ENCODE data around the gene MAPRE2.

The MAPRE2 gene

DNA sequence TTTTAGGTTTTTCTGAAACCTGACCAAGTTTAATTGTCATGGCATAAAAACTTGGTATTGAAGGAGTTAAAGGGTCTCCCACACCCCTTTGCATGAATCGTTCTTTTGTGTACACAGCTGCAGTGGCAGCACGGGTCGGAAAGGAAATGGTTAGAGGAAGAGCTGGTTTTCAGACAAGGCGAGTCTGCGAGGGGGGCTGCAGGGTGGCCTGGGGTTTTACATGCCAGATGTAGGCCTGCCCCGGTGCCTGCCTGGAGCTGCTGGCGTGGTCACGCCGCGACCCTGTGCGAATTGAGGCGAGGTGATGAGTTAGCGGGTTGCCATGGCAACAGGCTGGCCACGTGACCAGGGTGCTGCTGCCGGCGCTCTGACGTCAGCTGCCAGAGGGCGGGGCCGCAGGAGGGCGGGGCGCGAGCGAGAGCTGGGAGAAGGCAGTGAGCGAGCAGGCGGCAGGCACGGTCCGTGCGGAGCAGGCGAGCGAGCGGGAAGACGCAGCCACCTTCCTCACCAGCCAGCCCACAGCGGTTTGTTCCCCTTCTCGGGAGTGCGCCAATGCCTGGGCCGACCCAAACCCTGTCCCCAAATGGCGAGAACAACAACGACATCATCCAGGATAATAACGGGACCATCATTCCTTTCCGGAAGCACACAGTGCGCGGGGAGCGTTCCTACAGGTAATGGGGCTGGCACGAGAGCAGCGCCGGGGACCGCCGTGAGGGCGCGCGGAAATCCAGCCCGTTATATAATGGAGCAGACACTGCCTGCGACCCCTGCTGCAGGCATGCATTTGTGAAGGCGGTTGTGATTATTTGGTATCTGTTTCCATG is at the start of gene MAPRE2:
MAPRE2 (plus strand) TSS at position 426 of the 827 bp plus-strand sequence; CDS start at position 553, 127 bp downstream.
- peak; percentile 99 for DNase-seq (ENCODE audit: low read depth)

DNA sequence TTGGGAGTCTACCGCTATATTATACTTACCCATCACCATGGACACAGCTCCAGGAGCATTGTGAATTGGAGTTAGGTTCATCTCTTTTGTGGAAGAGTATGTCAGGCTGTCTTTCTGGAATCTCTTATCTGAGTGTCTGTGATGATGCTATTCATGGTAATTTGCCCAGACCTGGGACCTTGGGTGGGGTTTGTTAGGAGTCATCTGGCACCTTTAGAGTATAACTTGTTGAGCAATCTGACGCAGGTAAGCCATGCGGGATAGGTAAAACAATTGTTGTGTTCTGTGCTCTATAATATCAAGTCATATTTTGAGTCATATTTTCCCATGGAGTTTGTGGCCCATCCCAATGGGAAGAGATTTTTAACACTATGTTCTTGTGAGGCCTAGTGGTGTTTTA is 49.7 kb upstream of the MAPRE2 start:
- no peak for DNase-seq (ENCODE audit: low read depth)

DNA sequence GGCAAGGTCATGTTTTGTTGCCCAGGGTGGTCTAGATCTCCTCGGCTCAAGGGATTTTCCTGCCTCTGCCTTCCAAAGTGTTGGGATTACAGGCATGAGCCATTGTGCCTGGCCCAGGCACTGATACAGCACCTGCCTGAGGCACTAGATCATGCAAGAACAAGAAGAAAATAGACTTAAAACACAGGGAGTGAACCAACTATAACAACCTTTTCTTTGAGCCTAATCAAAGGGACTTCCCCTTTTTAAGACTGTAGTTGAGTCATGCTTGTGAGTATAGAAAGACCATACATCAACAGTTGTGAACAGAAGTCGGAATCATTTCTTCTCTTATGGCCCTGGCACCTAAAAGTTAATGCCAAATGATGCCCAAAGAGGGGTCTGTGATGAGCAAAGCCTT is 47.9 kb upstream of the MAPRE2 start:
- no peak for DNase-seq (ENCODE audit: low read depth)

DNA sequence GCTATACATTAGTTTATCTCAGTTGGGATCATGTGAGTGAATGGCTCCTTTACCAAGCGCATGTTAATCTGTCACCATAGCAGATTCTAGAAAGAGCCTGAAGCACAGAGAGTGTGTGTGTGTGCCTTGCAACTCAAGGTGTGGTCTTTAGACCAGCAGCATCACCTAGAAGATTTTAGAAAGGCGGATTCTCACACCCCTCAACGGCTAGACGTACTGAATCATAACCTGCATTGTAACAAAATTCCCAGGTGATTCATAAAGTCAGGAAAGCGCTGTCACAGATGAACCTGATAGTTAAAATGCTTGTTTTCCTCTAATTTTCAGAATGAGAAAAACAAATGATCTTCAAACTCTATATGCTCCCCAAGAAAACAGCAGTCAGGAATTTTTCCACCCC is 45.5 kb upstream of the MAPRE2 start:
- DNase-seq (ENCODE audit: low read depth): no peak

DNA sequence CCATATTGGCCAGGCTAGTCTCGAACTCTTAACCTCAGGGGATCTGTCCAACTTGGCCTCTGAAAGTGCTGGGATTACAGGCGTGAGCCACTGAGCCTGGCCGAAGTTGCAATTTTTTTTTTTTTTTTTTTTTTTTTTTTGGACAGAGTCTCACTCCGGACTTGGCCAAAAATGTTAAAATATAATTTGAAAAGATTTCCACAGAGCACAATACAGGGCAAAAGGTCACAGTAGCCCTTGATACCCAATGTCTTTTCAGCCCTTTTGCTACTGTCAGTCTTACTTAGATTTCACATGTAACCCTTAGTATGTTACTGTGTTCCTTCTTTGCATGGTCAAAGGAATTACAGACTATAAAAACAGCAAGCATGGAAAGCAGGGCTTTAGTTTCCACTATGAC is 42.6 kb upstream of the MAPRE2 start:
- no peak for DNase-seq (ENCODE audit: low read depth)

DNA sequence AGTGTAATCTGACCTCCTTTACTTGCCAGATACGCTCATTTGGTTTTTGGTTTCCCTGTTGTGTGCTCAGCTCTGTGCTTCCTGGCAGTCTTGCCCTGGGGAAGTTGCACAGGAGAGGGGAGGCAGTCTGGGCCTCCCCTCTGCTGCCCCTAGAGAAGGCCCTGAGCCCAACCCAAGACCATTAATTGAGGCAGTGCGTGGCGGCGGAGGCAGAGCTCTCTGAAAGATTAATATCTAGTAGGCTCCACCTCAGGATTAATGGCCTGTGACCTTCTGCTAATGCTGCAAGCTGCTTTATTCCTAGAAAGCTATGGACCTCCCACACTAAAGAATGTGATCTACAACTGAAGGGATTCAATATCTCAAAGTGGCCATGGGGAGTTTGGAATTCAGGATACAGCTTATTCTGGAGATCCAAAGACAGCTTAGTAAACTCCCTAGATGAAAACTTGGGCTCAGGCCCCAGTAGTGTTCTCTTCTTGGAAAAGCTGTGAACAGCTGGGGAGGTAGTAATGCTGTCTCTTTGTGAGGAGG is 41.4 kb upstream of the MAPRE2 start:
- DNase-seq (ENCODE audit: low read depth): no peak

DNA sequence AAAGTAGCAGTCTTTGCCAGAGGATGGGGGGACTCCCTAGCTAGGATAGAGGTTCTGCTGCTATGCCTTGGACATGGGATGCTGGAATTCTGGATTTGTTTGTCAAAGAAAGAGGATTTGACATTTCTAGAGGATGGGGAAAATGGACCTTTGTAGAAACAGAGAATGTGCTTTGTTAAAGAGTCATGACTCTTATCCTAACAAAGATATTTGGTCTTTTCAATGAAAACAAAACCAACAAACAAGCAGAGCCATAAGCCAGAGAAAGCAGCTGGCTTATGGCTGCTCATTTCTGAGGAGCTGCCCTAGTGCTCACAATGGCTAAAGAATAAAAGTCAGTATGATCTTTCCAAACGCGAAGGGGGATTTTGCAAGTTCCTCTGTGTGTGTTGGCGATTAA is 40.8 kb upstream of the MAPRE2 start:
- DNase-seq (ENCODE audit: low read depth): no peak

DNA sequence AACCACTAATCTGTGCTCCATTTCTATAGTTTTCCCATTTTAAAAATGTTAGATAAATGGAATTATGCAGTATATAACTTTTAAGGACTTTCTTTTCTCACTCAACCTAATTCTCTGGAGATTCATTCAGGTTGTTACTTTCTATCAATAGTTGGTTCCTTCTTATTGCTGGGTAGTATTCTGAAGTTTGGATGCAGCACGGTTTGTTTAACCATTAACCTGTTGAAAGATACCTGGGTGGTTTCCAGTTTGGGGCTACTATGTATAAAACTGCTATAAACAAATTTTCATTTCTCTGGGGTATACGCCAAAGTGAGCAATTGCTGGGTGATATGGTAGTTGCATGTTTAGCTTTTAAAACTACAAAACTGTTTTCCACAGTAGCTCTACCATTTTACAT is 39.1 kb upstream of the MAPRE2 start:
- no peak for DNase-seq (ENCODE audit: low read depth)

DNA sequence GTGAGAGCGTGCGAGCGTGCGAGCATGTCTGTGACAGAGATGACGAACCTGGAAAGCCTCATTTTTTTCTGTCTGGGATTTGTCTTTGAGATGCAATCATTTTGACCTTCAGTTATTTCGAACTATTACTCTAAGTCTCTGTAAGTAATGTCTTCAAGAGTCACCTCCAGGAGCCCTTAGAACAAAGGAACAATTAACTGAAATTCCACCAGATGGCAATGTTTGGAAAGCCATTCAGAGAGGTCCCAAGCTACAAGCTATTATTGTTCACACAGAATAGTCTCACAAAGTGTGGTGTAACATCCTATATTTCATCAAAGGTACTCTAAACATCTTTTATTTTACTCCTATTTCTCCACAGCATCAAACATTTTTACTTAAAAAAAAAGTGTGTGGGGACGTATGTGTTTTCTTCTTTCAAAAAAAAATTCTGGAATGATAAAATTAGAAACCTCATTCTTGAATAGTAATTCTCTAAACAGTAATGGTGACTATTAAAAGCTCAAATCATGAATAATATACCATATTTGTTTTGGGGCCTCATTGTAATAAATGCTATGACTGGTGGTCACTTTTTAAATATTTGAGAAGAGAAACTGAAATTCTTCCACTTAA is 35.1 kb upstream of the MAPRE2 start:
- no peak for DNase-seq (ENCODE audit: low read depth)

DNA sequence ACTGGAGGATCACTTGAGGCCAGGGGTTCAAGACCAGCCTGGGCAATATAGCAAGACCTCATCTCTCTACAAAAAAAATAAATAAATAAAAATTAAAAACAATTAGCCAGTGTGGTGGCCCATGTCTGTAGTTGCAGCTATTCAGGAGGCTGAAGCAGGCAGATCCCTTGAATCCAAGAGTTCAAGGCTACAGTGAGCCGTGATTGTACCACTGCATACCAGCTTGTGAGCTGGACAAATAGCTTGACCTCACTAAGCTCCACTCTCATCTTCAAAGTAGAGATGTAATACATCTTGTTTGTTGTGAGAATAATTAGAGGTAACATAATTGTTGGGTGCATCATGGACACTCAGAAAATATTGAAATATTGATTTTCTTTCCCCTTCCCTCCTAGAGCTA is 31.1 kb upstream of the MAPRE2 start:
- DNase-seq (ENCODE audit: low read depth): no peak

DNA sequence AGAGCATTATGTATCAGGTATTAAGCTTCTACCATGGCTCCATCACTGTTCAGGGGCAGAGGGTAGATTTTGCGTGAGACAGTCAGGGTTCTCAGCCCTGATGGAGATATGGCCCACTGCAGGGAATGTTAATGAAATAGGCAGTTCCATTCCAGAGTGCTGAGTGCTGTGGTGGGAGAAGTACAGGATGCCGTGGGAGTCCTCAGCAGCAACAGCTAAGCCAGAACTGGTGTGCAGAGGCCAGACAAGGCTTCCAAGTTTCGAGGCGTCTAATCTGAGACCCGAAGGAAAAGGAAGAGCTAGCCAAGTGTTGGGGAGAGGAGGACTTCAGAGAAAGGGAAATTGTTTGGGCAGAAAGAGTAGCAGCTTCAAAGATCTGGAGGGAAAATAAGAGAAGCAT is 30.2 kb upstream of the MAPRE2 start:
- no peak for DNase-seq (ENCODE audit: low read depth)

DNA sequence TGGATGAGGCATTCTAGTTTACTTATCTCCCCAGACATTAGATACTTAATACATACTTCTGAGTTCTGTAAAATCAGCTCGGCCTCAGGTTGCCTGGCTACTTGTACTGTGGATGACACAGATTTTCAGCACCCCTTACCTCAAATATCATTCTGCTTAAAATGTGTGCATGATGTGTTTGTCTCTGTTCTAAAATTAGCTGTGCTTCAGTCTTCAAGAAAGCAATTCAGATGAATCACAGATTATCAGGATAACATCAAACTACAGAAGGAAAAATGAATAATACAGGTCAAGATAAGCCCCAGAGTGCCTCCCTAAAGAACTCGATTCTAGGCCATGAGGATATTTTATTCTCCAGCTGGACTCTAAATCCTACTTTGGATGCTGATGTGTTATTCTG is 21.3 kb upstream of the MAPRE2 start:
- DNase-seq (ENCODE audit: low read depth): no peak

DNA sequence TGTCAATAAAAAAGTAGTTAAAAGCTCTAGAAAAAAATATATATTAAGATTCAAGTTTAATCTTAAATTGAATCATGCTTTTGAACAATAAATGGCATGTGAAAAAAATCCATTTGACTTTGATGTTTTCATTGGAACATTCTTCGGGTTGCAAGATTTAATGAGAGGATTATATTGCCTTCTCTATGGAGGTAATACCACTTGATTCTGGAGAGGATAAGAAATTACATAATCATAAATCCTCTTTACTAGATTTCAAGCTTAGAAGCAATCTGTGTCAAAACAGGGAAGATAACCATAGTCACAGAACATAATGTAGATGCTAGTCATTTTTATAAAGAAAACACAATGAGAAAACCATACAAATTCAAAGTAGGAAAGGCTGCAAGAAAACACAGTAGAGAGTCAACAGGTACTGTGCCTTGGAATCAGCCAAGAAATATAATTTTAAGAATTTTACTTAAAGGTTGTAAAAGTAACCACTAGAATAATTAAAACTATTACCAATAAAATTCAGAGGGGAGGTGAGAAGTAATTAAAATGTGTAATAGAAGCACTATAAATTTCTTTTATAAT is 18.7 kb upstream of the MAPRE2 start:
- no peak for DNase-seq (ENCODE audit: low read depth)

DNA sequence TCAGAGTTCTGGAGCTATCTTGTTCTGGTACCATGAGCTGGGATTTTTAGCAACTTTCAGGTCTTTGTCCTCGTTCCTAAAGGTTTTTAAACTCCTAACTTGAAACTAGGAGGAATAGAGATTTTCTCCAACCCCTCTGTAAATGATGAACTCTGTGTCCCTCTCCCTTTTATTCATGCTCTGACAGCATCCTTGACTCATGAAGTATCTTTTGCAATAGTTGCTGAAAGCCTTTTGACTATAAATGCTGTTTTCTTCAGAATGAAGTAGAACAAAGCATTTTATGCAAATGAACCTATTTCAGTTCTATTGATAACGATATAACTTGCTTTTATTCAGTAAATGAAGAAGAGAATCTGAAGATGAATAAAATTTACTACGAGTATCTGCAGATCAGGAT is 17.0 kb upstream of the MAPRE2 start:
- no peak for DNase-seq (ENCODE audit: low read depth)

DNA sequence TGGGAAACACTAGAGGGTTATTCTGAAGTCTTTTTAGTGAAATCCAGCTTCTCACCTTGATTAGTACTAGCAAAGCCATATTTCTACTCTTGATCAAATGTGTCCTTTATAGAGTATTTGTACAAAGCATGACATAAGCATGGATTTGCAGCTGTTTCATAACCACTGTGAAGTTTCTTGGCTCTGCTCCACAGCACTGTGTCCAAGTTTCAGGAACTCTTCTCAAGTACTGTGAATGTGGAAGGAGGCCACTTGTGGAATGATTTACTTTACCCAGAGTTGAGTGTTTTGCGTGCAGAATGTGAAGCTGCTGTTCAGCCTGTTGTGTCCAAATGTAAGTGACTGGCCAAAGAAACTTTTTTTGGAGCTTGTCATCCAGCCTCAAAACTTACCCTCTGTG is 16.2 kb upstream of the MAPRE2 start:
- DNase-seq (ENCODE audit: low read depth): no peak

DNA sequence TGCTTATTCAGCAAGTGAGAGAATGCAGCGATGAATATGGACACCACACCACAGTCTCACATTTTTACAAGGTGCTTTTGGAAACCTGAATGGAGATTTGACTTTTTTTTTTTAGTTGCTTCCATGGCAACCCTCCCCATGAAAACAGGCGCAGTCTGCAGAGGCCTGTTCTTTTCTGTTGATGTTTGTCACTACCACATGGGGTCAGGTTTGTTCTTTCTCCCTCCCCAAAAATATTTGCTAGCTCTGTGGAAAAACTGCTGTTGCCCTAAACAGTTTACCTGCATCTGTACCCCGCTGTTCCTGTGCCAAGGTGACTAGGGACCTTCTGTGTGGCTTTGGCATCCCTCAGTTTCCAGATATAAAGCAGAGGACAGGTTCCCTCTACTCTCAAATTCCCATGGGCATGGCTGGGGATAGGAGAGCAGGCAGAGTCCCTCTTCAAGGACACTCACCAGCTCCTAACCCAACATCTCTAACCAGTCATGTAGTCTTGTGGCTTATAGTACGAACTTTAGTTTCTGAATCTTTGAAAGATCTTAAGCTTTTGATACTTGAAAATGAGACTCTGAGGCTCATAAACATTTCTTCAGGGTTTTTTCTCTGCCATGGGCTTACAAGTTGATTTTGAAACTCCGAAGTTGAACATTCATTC is 14.7 kb upstream of the MAPRE2 start:
- no peak for DNase-seq (ENCODE audit: low read depth)

DNA sequence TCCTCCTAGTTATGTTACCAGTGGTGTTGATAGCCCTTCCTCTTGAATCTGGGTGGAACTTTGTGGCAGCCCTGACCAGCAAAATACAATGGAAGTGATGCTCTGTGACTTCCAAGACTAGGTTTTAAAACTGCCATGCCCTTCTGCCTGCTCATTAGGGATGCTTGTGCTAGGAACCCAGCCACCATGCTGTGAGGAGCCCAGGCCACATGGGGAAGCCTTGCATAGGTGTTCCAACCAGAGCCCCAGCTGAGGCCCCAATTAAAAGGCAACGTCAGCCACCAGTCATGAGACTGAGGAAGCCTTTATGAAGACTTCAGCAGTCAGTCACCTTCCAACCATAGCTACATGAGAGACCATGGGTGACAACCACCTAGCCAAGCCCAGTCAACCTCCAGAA is 14.0 kb upstream of the MAPRE2 start:
- DNase-seq (ENCODE audit: low read depth): no peak

DNA sequence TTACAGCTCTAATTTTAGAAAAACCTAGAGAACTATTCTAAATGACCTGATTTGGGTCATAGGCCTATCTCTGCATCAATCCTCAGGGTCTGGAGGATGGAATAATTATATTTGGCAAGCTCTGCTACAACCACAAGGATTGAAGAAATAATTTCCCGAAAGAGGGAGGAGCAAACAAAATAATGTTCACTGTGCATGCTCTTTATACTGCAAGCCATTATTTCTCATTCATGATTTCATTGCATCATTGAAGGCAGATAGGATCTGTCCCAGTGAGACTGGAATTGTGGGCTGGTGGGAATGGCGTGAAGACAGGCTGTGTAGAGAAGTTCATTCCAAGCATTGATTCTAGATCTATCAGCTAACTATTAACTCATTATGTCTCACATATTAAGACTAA is 12.7 kb upstream of the MAPRE2 start:
- no peak for DNase-seq (ENCODE audit: low read depth)

DNA sequence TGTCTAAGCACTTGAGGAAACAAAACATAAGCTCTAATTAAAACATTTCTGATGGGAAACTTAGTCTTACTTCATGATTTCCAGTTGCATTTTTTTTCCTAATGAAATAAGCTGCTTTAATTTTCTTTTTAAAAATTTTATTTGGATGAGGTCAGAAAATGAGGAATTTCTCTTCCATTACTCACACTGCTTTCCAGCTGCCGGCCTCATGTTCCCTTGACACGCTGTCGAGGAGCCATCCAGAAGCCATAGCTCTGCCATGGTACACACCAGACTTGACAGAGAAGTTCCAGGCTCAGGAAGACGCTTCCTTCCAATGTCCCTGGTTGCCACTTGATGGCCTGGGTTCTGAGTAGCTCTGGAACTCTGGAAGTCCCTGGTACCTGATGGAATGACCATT is 12.1 kb upstream of the MAPRE2 start:
- no peak for DNase-seq (ENCODE audit: low read depth)

DNA sequence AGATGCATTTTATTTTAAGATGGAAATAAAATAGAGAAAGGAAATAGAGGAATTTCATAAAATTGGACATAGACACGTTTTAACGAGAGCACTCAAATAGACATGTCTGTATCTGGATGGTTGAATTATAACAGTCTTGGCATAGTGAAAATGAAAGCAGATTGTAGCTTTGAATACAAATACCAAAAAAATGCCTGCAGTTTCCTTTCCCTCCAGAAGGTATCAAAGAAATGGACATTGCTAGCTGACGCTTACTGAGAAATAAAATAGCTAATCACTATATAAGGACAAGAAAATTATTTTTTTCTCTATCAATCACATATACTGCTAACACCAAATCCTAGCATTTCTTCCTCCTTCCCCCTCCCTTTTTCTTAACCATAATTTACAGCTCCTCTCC is 11.4 kb upstream of the MAPRE2 start:
- no peak for DNase-seq (ENCODE audit: low read depth)

DNA sequence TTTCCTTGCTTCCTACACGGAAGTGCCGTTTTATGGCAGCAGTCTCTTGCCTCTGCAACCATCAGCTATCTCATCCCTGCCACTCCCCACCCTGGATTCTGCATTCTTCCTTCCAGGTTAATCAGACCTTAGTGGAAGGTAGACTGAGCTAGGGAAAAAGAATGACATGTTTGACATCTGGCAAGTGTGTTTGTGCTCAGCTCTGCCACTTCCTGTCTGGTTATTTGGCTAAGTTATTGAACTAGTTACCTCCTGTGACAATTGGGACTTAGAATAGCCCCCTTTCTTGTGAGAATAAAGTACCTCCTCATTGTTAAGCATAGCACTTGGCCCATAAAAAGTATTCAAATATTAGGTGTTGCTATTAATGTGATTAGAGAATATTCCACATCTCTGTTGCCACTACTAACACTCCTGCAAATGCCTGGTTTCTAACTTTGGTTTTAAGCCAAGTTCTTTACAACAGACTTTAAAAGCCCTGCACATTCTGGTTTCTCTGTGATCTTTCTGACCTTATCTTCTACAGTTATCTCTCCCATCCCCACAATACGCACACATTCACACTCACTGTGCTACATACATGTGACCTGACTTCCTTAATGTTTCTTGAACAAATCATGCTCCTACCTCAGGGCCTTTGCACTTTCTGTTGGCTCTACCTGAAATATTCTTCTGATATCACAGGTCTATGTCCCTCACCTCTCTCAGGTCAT is 10.8 kb upstream of the MAPRE2 start:
- no peak for DNase-seq (ENCODE audit: low read depth)

DNA sequence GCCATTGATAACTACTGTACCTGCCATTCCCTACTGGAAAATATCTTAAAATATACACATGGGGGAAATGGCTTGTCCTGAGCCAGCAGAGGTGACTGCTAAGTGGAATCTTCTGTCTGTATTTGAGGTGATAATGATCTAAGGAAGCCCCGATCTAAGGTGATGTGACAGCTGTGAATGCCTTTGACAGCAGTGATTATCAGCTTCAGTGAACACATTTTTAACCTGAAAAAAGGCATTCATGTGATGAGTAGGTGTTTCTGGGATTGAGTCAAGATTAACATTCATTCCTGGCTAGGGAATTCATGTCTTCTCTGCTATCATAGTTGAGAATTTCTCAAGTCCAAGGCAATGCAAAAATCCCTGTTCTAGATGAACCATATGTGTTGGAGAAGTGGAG is 9.1 kb upstream of the MAPRE2 start:
- no peak for DNase-seq (ENCODE audit: low read depth)
